ENCODE data around the gene METTL25B.

METTL25B gene

GRCh38 chr1:156698995-156699394, 29.3 kb upstream of the METTL25B start:
- Histone ChIP-seq H4K12ac (ENCODE audit: low read depth, low read length) (no peak overlapping the region), H3K4ac (ENCODE audit: low read depth, low read length) (no peak overlapping the region), H3K4me2 (ENCODE audit: low read length) (no peak overlapping the region), H2BK120ac (ENCODE audit: insufficient read depth, low read length, poor library complexity) (no peak overlapping the region), H2BK12ac (ENCODE audit: low read length) (no peak overlapping the region), H3K9me3 (ENCODE audit: insufficient read depth, low read depth, low read length) (peaks cover 3% of the 10 kb centered on the region), H3K4me3 (ENCODE audit: low read depth, low read length) (no peak overlapping the region), H3K18ac (ENCODE audit: low read length) (no peak overlapping the region), H4K91ac (ENCODE audit: low read depth, low read length) (no peak overlapping the region), H3K79me2 (ENCODE audit: control insufficient read depth, insufficient read depth, low read length, poor library complexity) (no peaks in the 10 kb centered on the region), H2BK5ac (ENCODE audit: low read depth, low read length, poor library complexity) (no peak overlapping the region), H3K4me1 (ENCODE audit: control insufficient read depth in 1 of 2, insufficient read depth in 2 of 2, low read length in 2 of 2) (peaks cover 14 to 25% of the 10 kb centered on the region in 2 experiments), H4K8ac (ENCODE audit: low read depth, low read length) (no peak overlapping the region), H3K9ac (ENCODE audit: low read length) (no peak overlapping the region), H3K23ac (ENCODE audit: low read length) (no peak overlapping the region), H3K27ac (ENCODE audit: low read depth, low read length) (no peak overlapping the region), H3K79me1 (ENCODE audit: low read length) (peaks cover 5% of the 10 kb centered on the region), H2AK5ac (ENCODE audit: low read length) (no peak overlapping the region), H3K14ac (ENCODE audit: low read length) (no peak overlapping the region), H3K27me3 (ENCODE audit: insufficient read depth, low read length) (no peaks in the 10 kb centered on the region), H2AFZ (ENCODE audit: insufficient read depth, low read length, poor library complexity) (no peak overlapping the region), H3K36me3 (ENCODE audit: control insufficient read depth in 1 of 2, insufficient read depth in 2 of 2, low read length in 2 of 2) (peaks cover 22 to 26% of the 10 kb centered on the region in 2 experiments)
- WGBS (ENCODE audit: extremely low coverage, insufficient coverage, insufficient read length), result no CpG with 5 or more reads among the region's 1 CpG
- DNase-seq, result no peak

- H3K27ac ChIP-seq (ENCODE audit: low read depth, low read length), result no peak overlapping the region
- peaks cover 22 to 26% of the 10 kb centered on the region in 2 experiments for H3K36me3 ChIP-seq (ENCODE audit: control insufficient read depth in 1 of 2, insufficient read depth in 2 of 2, low read length in 2 of 2)
- no peak overlapping the region for H4K8ac ChIP-seq (ENCODE audit: low read depth, low read length)
- no peak overlapping the region for H2BK5ac ChIP-seq (ENCODE audit: low read depth, low read length, poor library complexity)
- no peak overlapping the region for H3K4ac ChIP-seq (ENCODE audit: low read depth, low read length)
- H3K18ac ChIP-seq (ENCODE audit: low read length), result no peak overlapping the region
- no CpG with 5 or more reads among the region's 8 CpGs for WGBS (ENCODE audit: extremely low coverage, insufficient coverage, insufficient read length)
- H3K23ac ChIP-seq (ENCODE audit: low read length), result no peak overlapping the region
- H4K91ac ChIP-seq (ENCODE audit: low read depth, low read length), result no peak overlapping the region
- no peak for DNase-seq
- peaks cover 20 to 37% of the 10 kb centered on the region in 2 experiments for H3K4me1 ChIP-seq (ENCODE audit: control insufficient read depth in 1 of 2, insufficient read depth in 2 of 2, low read length in 2 of 2)
- no peak overlapping the region for H3K14ac ChIP-seq (ENCODE audit: low read length)
- H3K9ac ChIP-seq (ENCODE audit: low read length), result no peak overlapping the region
- H3K4me3 ChIP-seq (ENCODE audit: low read depth, low read length), result no peak overlapping the region
- H3K79me1 ChIP-seq (ENCODE audit: low read length), result peaks cover 11% of the 10 kb centered on the region
- H4K12ac ChIP-seq (ENCODE audit: low read depth, low read length), result no peak overlapping the region
- peak overlapping the region; percentile 9 for H3K4me2 ChIP-seq (ENCODE audit: low read length)
- H3K79me2 ChIP-seq (ENCODE audit: control insufficient read depth, insufficient read depth, low read length, poor library complexity), result no peaks in the 10 kb centered on the region
- H2BK12ac ChIP-seq (ENCODE audit: low read length), result no peak overlapping the region
- no peak overlapping the region for H2AFZ ChIP-seq (ENCODE audit: insufficient read depth, low read length, poor library complexity)
- H3K9me3 ChIP-seq (ENCODE audit: insufficient read depth, low read depth, low read length), result peaks cover 3% of the 10 kb centered on the region
- H2BK120ac ChIP-seq (ENCODE audit: insufficient read depth, low read length, poor library complexity), result no peak overlapping the region
- H2AK5ac ChIP-seq (ENCODE audit: low read length), result no peak overlapping the region
- H3K27me3 ChIP-seq (ENCODE audit: insufficient read depth, low read length), result peaks cover 3% of the 10 kb centered on the region
Measured at GRCh38 chr1:156700736-156701531, 27.3 kb upstream of the METTL25B start.

DNA sequence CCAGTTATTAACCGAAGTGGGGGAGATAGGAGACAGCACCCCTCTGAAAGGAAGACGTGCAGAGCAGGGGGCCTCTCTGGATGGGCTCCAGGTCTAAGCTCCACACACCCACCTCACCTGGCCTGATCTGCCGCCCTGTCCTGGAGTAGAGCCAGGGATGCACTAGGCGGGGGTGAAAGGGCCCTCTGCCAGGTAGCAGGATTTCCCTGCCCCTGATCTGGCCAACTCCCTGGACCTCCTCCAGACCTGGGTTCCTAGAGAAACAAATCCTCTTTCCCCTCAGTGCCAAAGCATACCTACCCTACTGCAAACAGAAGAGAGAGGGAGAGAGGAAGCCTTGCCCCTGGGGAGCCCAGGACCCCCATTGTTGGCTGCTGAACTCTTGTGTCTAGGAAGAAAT, 24.9 kb upstream of the METTL25B start:
- no peaks in the 10 kb centered on the region for H3K79me2 ChIP-seq (ENCODE audit: control insufficient read depth, insufficient read depth, low read length, poor library complexity)
- no peak for DNase-seq
- no peak overlapping the region for H4K91ac ChIP-seq (ENCODE audit: low read depth, low read length)
- no peak overlapping the region for H2BK120ac ChIP-seq (ENCODE audit: insufficient read depth, low read length, poor library complexity)
- H3K27ac ChIP-seq (ENCODE audit: low read depth, low read length), result no peak overlapping the region
- H2BK12ac ChIP-seq (ENCODE audit: low read length), result no peak overlapping the region
- no peak overlapping the region for H3K9ac ChIP-seq (ENCODE audit: low read length)
- H3K79me1 ChIP-seq (ENCODE audit: low read length), result peaks cover 21% of the 10 kb centered on the region
- H3K23ac ChIP-seq (ENCODE audit: low read length), result no peak overlapping the region
- H3K4ac ChIP-seq (ENCODE audit: low read depth, low read length), result no peak overlapping the region
- H3K4me3 ChIP-seq (ENCODE audit: low read depth, low read length), result no peak overlapping the region
- H3K18ac ChIP-seq (ENCODE audit: low read length), result peak overlapping the region; percentile 4
- no peak overlapping the region for H2BK5ac ChIP-seq (ENCODE audit: low read depth, low read length, poor library complexity)
- no peak overlapping the region for H2AFZ ChIP-seq (ENCODE audit: insufficient read depth, low read length, poor library complexity)
- H2AK5ac ChIP-seq (ENCODE audit: low read length), result no peak overlapping the region
- H4K12ac ChIP-seq (ENCODE audit: low read depth, low read length), result no peak overlapping the region
- H3K36me3 ChIP-seq (ENCODE audit: control insufficient read depth in 1 of 2, insufficient read depth in 2 of 2, low read length in 2 of 2), result peaks cover 22 to 26% of the 10 kb centered on the region in 2 experiments
- H3K27me3 ChIP-seq (ENCODE audit: insufficient read depth, low read length), result peaks cover 3% of the 10 kb centered on the region
- H4K8ac ChIP-seq (ENCODE audit: low read depth, low read length), result no peak overlapping the region
- no peak overlapping the region for H3K14ac ChIP-seq (ENCODE audit: low read length)
- peaks cover 3% of the 10 kb centered on the region for H3K9me3 ChIP-seq (ENCODE audit: insufficient read depth, low read depth, low read length)
- peak overlapping the region; percentile 55 for H3K4me2 ChIP-seq (ENCODE audit: low read length)
- no CpG with 5 or more reads among the region's 4 CpGs for WGBS (ENCODE audit: extremely low coverage, insufficient coverage, insufficient read length)
- H3K4me1 ChIP-seq (ENCODE audit: control insufficient read depth in 1 of 2, insufficient read depth in 2 of 2, low read length in 2 of 2), result peaks cover 40 to 57% of the 10 kb centered on the region in 2 experiments

- Histone ChIP-seq H2AFZ (ENCODE audit: insufficient read depth, low read length, poor library complexity) (no peak overlapping the region), H4K8ac (ENCODE audit: low read depth, low read length) (no peak overlapping the region), H2AK5ac (ENCODE audit: low read length) (no peak overlapping the region), H3K14ac (ENCODE audit: low read length) (no peak overlapping the region), H3K18ac (ENCODE audit: low read length) (peak overlapping the region; percentile 4), H3K9me3 (ENCODE audit: insufficient read depth, low read depth, low read length) (peaks cover 3% of the 10 kb centered on the region), H3K9ac (ENCODE audit: low read length) (no peak overlapping the region), H3K27ac (ENCODE audit: low read depth, low read length) (no peak overlapping the region), H4K91ac (ENCODE audit: low read depth, low read length) (no peak overlapping the region), H3K4me3 (ENCODE audit: low read depth, low read length) (no peak overlapping the region), H3K36me3 (ENCODE audit: control insufficient read depth in 1 of 2, insufficient read depth in 2 of 2, low read length in 2 of 2) (peaks cover 21 to 23% of the 10 kb centered on the region in 2 experiments), H2BK5ac (ENCODE audit: low read depth, low read length, poor library complexity) (no peak overlapping the region), H3K79me2 (ENCODE audit: control insufficient read depth, insufficient read depth, low read length, poor library complexity) (no peaks in the 10 kb centered on the region), H3K23ac (ENCODE audit: low read length) (no peak overlapping the region), H2BK12ac (ENCODE audit: low read length) (no peak overlapping the region), H3K4me1 (ENCODE audit: control insufficient read depth in 1 of 2, insufficient read depth in 2 of 2, low read length in 2 of 2) (peaks cover 44 to 61% of the 10 kb centered on the region in 2 experiments), H3K27me3 (ENCODE audit: insufficient read depth, low read length) (peaks cover 3% of the 10 kb centered on the region), H3K4me2 (ENCODE audit: low read length) (peak overlapping the region; percentile 55), H3K79me1 (ENCODE audit: low read length) (peaks cover 21% of the 10 kb centered on the region), H2BK120ac (ENCODE audit: insufficient read depth, low read length, poor library complexity) (no peak overlapping the region), H3K4ac (ENCODE audit: low read depth, low read length) (no peak overlapping the region), H4K12ac (ENCODE audit: low read depth, low read length) (no peak overlapping the region)
- WGBS (ENCODE audit: extremely low coverage, insufficient coverage, insufficient read length), result no CpG with 5 or more reads among the region's 4 CpGs
- no peak for DNase-seq
Measured at GRCh38 chr1:156703741-156704140, 24.5 kb upstream of the METTL25B start.
